BJ (cell line): ENCODE measurements around the gene RCAN3. TPM values are rescaled to one million over a fixed set of nuclear protein-coding genes. Genes with fewer than 3 reads are reported as not detected.

Source experiments
- CTCF ChIA-PET: fragments of 350-600 bp; formaldehyde crosslinking; extraction: SDS; loops from one replicate; lab custom pipeline; 2021; ENCODE audit warnings: antibody characterized with exemption, inconsistent platforms; lab: Yijun Ruan, JAX
- POLR2A ChIA-PET: fragments of 300-600 bp; sonication (Branson Sonifier 250); formaldehyde crosslinking; extraction: SDS; loops from one replicate; lab custom pipeline; 2021; ENCODE audit warnings: antibody characterized with exemption; lab: Charles Lee
- DNase-seq: peaks from one replicate; pipeline ENCODE4 v3.0.0-alpha.2; 2011; ENCODE audit warnings: low read depth
- H3K27me3 ChIP-seq: 2 replicates; pipeline ENCODE4 v1.6.0; 2011; ENCODE audit warnings: low read length; ENCODE audit not compliant: control insufficient read depth, insufficient read depth
- H3K36me3 ChIP-seq: 2 replicates; pipeline ENCODE4 v1.5.1; 2011; ENCODE audit warnings: low read length; ENCODE audit not compliant: control insufficient read depth, insufficient read depth
- H3K4me3 ChIP-seq: 2 replicates; pipeline ENCODE4 v1.5.1; 2011; ENCODE audit warnings: low read depth, mild to moderate bottlenecking, control low read depth, low read length
- CTCF ChIP-seq: IDR thresholded peaks from 2 replicates; pipeline ENCODE4 v1.5.1; 2011; ENCODE audit warnings: low read depth, mild to moderate bottlenecking, control low read depth, inconsistent platforms, low read length, moderate library complexity; ENCODE audit not compliant: insufficient read depth
- polyA plus RNA-seq: library from polyadenylated mRNA; depleted of rRNA; stranded (reverse); fragments of >200 nt; gene quantifications from 2 replicates; pipeline ENCODE4 v1.2.3, GENCODE V29; 2011

RCAN3 gene
- polyA plus RNA-seq, 1 experiment, result 7.6 TPM

DNA sequence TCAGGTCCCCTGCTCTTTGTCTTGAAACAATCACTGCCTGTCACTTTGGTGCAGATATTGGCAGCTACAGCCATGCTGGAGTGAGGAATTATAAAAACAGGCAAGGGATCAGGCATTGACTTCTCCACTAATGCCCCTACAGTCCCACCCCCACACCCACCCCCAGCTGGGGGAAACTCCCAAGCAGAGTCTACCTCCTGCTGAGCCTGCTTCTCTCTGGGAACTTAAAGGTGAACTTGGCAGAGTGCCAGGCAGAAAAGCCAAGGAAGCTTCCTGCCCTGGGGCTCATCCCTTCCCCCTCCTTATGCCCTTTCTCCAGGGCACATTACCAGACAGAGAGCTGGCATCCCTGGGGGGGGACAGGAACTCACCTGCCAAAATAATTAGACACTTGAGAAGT is 60.0 kb downstream of the RCAN3 start:
- TF ChIP-seq CTCF, result no peak
- Histone ChIP-seq H3K27me3 (peaks cover 9% of the 10 kb centered on the region), H3K36me3 (no peaks in the 10 kb centered on the region), H3K4me3 (no peak overlapping the region)
- no peak for DNase-seq
- ChIA-PET CTCF (interaction anchor here (1.7 kb wide), 1 partner anchor 21 kb away, joined by 4 read pairs; no protein-coding TSS in a partner anchor), POLR2A (interaction anchor here (0.7 kb wide), 1 partner anchor 98 kb away, joined by 8 read pairs; no protein-coding TSS in a partner anchor)

- POLR2A ChIA-PET, result no interaction called here
- TF ChIP-seq CTCF, result no peak
- CTCF ChIA-PET, result interaction anchor here (0.6 to 2.3 kb wide), 3 partner anchors 11 to 363 kb away, joined by 3 to 11 read pairs (median 4); no protein-coding TSS in a partner anchor
- H3K4me3 ChIP-seq, result no peak overlapping the region
- no peaks in the 10 kb centered on the region for H3K36me3 ChIP-seq
- H3K27me3 ChIP-seq, result no peaks in the 10 kb centered on the region; the same call in 1 of the 2 replicates
- DNase-seq, result no peak
These were observed 62.1 kb downstream of the RCAN3 start for GRCh38 chr1:24564695-24565094.

GRCh38 chr1:24566236-24566867 is 63.7 kb downstream of the RCAN3 start:
- no peak for TF ChIP-seq CTCF
- DNase-seq, result no peak
- Histone ChIP-seq H3K4me3 (no peak overlapping the region), H3K27me3 (no peaks in the 10 kb centered on the region), H3K36me3 (no peaks in the 10 kb centered on the region)
- CTCF ChIA-PET, result interaction anchor here (1.3 to 1.6 kb wide), 2 partner anchors 21 to 25 kb away, joined by 4 to 5 read pairs; no protein-coding TSS in a partner anchor
- POLR2A ChIA-PET, result no interaction called here

- POLR2A ChIA-PET, result no interaction called here
- Histone ChIP-seq H3K4me3 (no peak overlapping the region), H3K36me3 (no peaks in the 10 kb centered on the region), H3K27me3 (no peaks in the 10 kb centered on the region)
- DNase-seq, result no peak
- CTCF ChIA-PET, result interaction anchor here (0.7 to 0.9 kb wide), 2 partner anchors 10 to 15 kb away, joined by 3 read pairs; no protein-coding TSS in a partner anchor
- TF ChIP-seq CTCF, result no peak
These were observed 65.3 kb downstream of the RCAN3 start for GRCh38 chr1:24567792-24568388.

DNA sequence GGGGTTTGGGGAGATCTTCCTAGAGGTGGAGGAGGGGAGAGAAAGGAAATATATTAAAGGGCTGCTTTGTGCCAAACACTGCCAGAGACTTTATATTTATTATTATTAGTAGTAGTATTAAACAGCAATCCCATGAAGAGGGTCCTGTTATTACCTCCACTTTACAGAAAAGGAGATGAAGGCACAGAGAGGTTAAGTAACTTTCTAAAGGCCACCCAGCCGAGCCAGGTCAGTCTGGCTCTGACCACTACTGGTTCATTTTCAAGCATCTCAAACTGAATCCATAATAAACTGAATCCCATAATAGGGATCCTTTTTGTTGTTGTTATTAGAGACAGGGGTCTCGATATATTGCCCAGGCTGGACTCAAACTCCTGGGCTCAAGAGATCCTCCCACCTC is 65.8 kb downstream of the RCAN3 start:
- ChIA-PET POLR2A (no interaction called here), CTCF (interaction anchor here (0.7 to 1.2 kb wide), 3 partner anchors 11 to 18 kb away, joined by 3 read pairs; no protein-coding TSS in a partner anchor)
- H3K27me3 ChIP-seq, result no peaks in the 10 kb centered on the region
- H3K4me3 ChIP-seq, result no peak overlapping the region
- no peak for DNase-seq
- no peaks in the 10 kb centered on the region for H3K36me3 ChIP-seq
- no peak for TF ChIP-seq CTCF
